HG03066 (cell line): ENCODE results near the gene CCDC7.
"Not testable (repeated sequence)": the region's sequence is repeated elsewhere in the genome, so short reads cannot be mapped to it uniquely, and the experiment has no call there.

Experiments
- ATAC-seq: cut with Tn5 transposase; IDR thresholded peaks from one replicate; pipeline ENCODE4 v1.9.1; 2021; ENCODE audit warnings: low read depth; ENCODE audit not compliant: unreplicated experiment

Gene CCDC7

DNA sequence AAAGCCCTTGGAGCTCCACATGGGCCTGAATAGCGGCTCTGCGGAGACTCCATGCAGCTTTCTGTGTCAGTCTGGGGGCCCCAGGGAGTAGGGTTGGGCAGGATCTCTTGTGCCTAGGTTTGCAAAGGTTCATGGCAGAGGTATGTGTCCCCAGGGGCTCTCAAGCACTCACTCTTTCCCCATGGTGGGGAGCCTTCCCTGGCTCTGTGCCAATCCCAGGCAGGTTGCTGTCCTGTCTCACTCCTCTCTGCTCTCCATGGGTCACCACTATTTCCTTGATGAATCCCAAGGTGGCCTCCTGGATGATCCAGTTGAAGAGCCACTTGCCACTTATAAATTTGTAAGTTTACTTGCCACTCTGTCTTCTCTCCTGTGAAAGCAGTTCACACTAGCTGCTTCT lies 238.4 kb downstream of the CCDC7 start:
- ATAC-seq, result no peak

GRCh38 chr10:32687116-32687515 lies 241.2 kb downstream of the CCDC7 start:
- ATAC-seq, result no peak

- ATAC-seq, result no peak
Measured at GRCh38 chr10:32687546-32687945, 241.6 kb downstream of the CCDC7 start.

DNA sequence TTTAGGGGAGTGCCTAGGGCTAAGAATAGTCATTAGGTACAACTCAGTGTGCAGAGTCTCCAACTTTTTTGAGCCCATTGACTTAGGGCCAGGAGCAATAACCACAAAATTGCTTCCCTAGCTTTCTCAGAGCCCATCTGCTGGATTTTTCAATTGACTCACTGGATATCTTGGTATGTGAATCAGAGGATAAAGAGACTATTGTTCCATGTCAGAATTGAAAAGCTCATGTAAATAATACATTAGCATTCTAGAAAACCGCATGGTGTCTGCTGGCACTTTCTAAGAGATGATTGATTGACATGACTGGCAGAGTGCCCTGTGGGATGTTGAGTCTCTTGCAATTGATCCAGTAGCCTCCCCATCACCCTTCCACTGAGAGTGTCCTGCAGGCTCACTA lies 246.2 kb downstream of the CCDC7 start:
- no peak for ATAC-seq

- no peak for ATAC-seq
Measured at GRCh38 chr10:32693441-32693979, 247.6 kb downstream of the CCDC7 start.

- not testable (repeated sequence) for ATAC-seq
Measured at GRCh38 chr10:32699683-32700082, 253.7 kb downstream of the CCDC7 start.

DNA sequence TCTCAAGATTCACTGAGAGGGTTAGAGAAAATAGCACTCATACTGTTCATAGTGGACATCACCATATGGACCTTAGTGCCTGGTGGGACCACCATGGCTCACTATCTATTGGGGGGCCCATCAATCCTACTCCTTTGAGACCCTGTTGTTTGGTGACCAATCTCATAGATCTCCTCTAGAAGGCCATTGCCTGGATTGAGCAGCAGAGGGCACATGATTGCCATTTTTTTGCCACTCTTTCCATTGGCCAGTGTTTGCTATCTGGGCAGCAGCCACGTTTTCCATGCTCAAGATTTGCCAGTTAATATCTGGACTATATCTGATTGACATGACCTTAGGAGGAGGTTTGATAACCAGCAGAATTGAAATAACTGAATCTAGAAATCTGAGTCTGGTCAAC lies 267.6 kb downstream of the CCDC7 start:
- ATAC-seq, result no peak

DNA sequence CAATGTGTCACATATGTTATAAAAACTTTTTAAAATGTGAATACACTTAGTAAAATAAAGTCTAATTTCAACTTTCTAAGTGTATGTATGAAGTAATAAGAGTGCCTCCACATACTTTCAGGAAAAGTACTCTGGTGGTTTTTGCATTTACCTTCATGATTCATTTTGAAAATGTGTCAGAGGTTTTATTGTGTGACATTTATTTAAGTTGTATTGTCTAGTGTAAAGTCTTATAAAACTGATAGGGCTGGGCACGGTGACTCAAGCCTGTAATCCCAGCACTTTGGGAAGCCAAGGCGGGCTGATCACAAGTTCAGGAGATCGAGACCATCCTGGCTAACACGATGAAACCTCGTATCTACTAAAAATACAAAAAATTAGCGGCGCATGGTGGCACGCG lies 285.6 kb downstream of the CCDC7 start:
- ATAC-seq, result no peak

- ATAC-seq, result no peak
Measured at GRCh38 chr10:32738958-32739357, 293.0 kb downstream of the CCDC7 start.

- ATAC-seq, result no peak
Measured at GRCh38 chr10:32744321-32744720, 298.4 kb downstream of the CCDC7 start.

DNA sequence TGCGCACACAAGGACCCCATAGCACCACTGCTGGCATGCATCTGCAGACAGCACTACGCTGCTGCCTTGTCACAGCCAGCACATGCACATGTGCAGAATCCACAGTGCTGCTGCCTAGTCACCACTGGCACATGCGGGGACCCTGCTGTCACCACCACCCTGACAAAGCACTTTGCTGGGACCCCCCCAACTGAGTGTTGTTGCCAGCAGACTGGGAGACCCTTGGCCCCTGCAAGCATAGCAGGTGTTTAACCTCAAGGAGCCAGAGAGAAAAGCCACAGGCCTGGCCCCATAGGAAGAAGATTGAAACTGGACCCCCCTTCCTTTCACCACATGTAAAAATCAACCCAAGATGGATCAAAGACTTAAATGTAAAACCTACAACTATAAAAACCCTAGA lies 300.9 kb downstream of the CCDC7 start:
- no peak for ATAC-seq

DNA sequence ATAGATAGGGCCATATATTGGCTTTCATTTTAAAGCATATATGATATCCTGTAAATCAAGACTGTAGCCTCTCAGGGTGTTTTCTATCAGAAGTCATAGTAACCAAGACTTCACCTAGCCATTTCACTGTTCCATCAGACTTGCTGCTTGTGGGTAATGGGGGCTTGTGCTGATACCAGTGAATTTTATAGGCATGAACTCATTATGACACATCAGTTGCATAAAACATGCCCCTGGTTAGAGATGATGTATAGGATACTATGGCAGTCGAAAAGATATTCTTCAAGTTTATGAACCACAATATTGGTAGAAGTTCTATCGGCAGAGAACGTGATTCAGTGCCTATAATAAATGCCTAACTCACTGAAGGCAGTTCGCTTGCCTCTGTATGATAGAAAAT lies 305.6 kb downstream of the CCDC7 start:
- ATAC-seq, result no peak

- not testable (repeated sequence) for ATAC-seq
Measured at GRCh38 chr10:32754900-32755299, 309.0 kb downstream of the CCDC7 start.

DNA sequence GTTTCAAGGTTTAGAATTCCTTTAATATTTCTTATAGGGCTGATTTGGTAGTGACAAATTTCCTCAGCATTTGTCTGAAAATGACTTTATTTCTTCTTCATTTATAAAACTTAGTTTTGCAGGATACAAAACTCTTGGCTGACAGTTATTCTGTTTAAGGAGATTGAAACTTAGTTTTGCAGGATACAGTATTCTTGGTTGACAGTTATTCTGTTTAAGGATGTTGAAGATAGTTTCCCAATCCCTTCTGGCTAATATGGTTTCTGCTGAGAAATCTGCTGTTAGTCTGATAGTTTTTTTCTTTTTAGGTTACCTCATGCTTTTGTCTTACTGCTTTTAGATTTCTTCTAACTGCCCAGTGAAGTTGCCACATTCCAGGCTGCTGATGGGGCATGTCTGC lies 325.3 kb downstream of the CCDC7 start:
- no peak for ATAC-seq

GRCh38 chr10:32773105-32773504 lies 327.2 kb downstream of the CCDC7 start:
- ATAC-seq, result no peak

GRCh38 chr10:32786968-32787367 lies 341.0 kb downstream of the CCDC7 start:
- no peak for ATAC-seq

DNA sequence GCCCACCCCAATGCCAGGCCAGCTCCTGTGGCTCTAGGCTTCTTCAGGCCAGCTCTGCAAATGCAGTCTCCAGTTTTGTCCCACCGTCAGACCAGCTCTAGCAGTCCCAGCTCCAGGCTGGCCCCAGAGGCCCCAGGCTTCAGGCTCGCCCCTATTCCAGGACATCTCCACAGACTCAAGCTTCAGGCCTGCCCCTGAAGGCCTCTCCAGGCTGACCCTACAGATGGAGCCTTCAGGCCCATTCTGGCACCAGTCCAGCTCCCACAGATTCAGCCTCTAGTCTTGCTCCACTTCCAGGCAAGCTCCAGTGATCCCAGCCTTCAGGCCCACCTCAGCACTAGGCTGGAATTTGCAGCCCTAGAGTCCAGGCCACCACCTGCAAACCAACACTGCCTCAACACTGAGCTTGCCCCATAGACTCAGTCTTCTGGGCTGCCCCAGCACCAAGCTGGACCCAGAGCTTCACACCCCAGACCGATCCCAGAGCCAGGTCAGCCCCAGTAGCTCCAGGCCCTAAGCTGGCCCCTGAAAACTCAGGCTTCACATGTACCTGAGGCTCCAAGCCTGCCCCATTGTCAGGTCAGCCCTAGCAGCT lies 341.8 kb downstream of the CCDC7 start:
- ATAC-seq, result no peak

DNA sequence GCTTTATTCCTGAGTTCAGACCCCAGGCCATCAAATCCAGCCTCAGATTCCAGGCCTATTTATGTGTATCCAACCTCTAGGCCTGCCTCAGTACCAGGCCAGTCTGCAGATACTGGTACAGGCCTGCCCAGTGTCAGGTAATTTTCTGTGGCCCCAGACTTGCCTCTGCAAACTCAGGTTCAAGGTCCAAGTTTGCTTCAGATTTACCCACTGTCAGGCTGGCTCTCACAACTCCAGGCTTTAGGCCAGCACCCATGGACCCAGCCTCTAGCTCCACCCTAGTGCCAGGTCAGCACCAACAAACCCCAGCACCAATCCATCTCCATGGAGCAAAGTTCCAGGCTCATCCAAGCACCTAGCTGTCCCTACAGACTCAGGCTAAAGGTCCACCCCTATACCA lies 342.4 kb downstream of the CCDC7 start:
- ATAC-seq, result no peak

DNA sequence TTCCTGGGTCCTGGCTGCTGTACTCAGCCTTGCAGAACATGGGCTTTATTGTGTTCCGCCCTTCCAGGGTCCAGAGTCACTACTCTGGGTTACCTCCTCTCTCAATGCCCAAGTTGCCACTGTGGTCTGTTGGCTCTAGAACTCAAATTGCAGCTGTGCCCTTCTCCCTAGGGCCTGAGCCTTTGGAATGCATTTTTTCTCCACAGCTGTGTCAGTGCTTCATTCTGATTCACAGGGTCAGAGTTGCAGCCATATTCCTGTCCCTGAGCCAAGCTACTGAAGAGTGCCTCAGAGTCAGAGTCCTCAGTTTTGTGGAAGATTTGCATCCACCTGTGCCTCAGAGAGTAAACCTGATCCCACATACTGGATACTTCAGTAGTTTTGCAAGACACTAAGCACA lies 344.5 kb downstream of the CCDC7 start:
- ATAC-seq, result no peak

GRCh38 chr10:32793033-32793432 lies 347.1 kb downstream of the CCDC7 start:
- no peak for ATAC-seq

- ATAC-seq, result no peak
Measured at GRCh38 chr10:32795598-32796183, 349.8 kb downstream of the CCDC7 start.

DNA sequence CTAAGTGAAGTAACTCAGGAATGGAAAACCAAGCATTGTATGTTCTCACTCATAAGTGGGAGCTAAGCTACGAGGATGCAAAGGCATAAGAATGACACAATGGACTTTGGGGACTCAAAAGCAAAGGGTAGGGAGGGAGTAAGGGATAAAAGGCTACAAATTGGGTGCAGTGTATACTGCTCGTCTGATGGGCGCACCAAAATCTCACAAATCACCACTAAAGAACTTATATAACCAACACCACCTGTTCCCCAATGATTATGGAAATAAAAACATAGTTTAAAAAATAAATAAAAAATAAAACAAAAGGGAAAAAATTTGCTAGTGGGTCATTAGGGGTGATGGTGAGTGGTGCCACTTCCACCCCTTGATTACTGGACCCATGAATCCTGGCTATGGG lies 351.5 kb downstream of the CCDC7 start:
- ATAC-seq, result not testable (repeated sequence)
